Psoas muscle (tissue), 8 donors: Measurements from ENCODE around the gene CUBN. TPM values are rescaled to one million over a fixed set of nuclear protein-coding genes. Genes with fewer than 3 reads are reported as not detected.

Experiments used
- ATAC-seq, 4 donors: fragments of 200-7000 bp; cut with Tn5 transposase; one replicate each; pipeline ENCODE4 v1.9.1; 2020; ENCODE audit warnings: moderate library complexity in 3 of 4, mild to moderate bottlenecking in 2 of 4
- DNase-seq, 2 donors: peaks; one replicate each; pipeline ENCODE4 v3.0.0-alpha.2; 2020
- H3K27ac ChIP-seq: fragments of 200-600 bp; one replicate; pipeline ENCODE4 v1.8.0; 2022
- H3K27me3 ChIP-seq, 3 donors: fragments of 200-600 bp in 1 of 3; one replicate each; pipeline versions ENCODE4 v1.6.1 to v1.8.0; 2013 to 2022; ENCODE audit warnings: low read length in 2 of 3, mild to moderate bottlenecking in 2 of 3, moderate library complexity in 1 of 3; ENCODE audit not compliant: insufficient read depth in 3 of 3
- H3K36me3 ChIP-seq, 2 donors: fragments of 200-600 bp in 1 of 2; one replicate each; pipeline versions ENCODE4 v1.6.1 to v1.8.0; 2013 to 2022; ENCODE audit warnings: low read depth in 1 of 2, mild to moderate bottlenecking in 1 of 2, moderate library complexity in 1 of 2; ENCODE audit not compliant: insufficient read depth in 1 of 2
- H3K4me1 ChIP-seq: fragments of 200-600 bp; one replicate; pipeline ENCODE4 v1.8.0; 2022
- H3K4me3 ChIP-seq: fragments of 200-600 bp; one replicate; pipeline ENCODE4 v1.8.0; 2022; ENCODE audit warnings: mild to moderate bottlenecking
- H3K9me3 ChIP-seq: fragments of 200-600 bp; one replicate; pipeline ENCODE4 v1.8.0; 2022
- WGBS, 3 donors: extraction: QIAGEN DNeasy Blood & Tissue Kit; methylation state at CpG; one replicate each; pipeline versions ENCODE4 v1.1.6 to v1.1.7; 2013; 5-methylcytosine and 5-hydroxymethylcytosine counted together
- intact Hi-C, 2 donors: fragments of 100-400 bp; cut with DNase I; formaldehyde crosslinking; loops; one replicate each; pipeline versions ENCODE4 v1.11.0 to v1.14.2; 2022
- polyA plus RNA-seq, 3 donors: library from polyadenylated mRNA; stranded (reverse); fragments of 200-250 nt; gene quantifications; one replicate each; pipeline ENCODE4 v1.2.3, GENCODE V29; 2013
- total RNA-seq, 4 donors: library from RNA; stranded (reverse); fragmentation: NEBNext Ultra II Directional in 2 of 4; extraction: Animal tissue kit (Norgen Biotek cat#: 25700) in 2 of 4; gene quantifications; one replicate each; pipeline versions ENCODE4 v1.2.1 to v1.2.4, GENCODE V29; 2021 to 2023
- TF ChIP-seq, protein P1 (sequence below): fragments of 200-600 bp; IDR thresholded peaks from one replicate; pipeline ENCODE4 v1.8.0; 2022; ENCODE audit warnings: antibody characterized with exemption
- donor health status: healthy with polysubstance abuse.
- donor health status: DM: no; HTN: no; CAD: no; lungs with moderate emphysema.
- donor health status: Bipolar disorder and iron deficiency.
- donor health status: healthy.
- donor health status: DM: yes; HTN: yes; CAD: no.
- donor health status: DM: no; HTN: no; CAD: no.
- donor health status: DM: no; HTN: no; CAD: no.
- donor health status: DM: yes; HTN: yes; CAD: no.

The CUBN gene
- total and polyA plus RNA-seq, 7 donors: 0.07 to 1.1 (median 0.22) TPM

DNA sequence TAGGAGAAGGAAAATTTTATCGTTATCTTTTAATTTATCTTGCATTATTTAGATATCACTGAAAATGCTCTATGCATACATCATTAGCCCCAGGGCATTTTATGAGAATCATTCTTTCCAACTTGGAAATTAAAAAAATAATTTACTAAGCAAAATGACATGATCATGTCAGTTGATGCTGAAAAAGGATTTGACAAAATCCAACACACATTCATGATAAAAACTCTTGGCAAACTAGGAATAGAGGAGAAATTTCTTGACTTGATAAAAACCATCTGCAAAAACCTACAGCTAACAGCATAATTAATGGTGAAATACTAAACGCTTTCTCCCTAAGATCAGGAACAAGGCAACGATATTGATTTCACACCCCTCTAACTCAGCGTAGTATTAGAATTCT, 272.2 kb downstream of the CUBN start:
- Histone ChIP-seq H3K4me1 (no peaks in the 10 kb centered on the region), H3K27me3 (no peaks in the 10 kb centered on the region), H3K27ac (no peak overlapping the region), H3K9me3 (peaks cover 4% of the 10 kb centered on the region), H3K4me3 (no peak overlapping the region), H3K36me3 (no peaks in the 10 kb centered on the region)
- ATAC-seq (no peak), DNase-seq (no peak)
- WGBS, 3 donors: 59 to 61% (median 59%) methylated on average over 4 of the region's 4 CpGs
- intact Hi-C loops: no loop called here
- TF ChIP-seq, protein P1, sequence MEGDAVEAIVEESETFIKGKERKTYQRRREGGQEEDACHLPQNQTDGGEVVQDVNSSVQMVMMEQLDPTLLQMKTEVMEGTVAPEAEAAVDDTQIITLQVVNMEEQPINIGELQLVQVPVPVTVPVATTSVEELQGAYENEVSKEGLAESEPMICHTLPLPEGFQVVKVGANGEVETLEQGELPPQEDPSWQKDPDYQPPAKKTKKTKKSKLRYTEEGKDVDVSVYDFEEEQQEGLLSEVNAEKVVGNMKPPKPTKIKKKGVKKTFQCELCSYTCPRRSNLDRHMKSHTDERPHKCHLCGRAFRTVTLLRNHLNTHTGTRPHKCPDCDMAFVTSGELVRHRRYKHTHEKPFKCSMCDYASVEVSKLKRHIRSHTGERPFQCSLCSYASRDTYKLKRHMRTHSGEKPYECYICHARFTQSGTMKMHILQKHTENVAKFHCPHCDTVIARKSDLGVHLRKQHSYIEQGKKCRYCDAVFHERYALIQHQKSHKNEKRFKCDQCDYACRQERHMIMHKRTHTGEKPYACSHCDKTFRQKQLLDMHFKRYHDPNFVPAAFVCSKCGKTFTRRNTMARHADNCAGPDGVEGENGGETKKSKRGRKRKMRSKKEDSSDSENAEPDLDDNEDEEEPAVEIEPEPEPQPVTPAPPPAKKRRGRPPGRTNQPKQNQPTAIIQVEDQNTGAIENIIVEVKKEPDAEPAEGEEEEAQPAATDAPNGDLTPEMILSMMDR: no peak

DNA sequence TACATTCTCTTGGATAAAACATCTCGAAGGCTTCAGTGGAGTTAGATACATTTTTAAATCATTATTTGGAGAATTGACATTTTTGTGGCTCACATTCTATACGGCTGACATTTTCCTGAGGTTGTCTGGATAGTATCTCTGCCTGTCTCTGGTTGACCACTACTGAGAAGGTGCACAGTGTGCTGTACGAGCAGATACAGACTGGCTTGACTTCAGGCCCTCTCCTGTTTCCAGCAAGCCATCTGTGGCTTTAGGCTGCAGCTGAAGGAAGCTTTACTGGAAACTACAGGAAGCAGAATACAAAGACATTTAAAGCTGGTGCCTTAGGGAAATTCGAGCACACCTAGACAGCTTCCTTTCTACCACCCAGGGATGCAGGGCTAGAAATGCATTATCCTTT, 273.0 kb downstream of the CUBN start:
- H3K9me3 ChIP-seq: peaks cover 4% of the 10 kb centered on the region
- no peak overlapping the region for H3K4me3 ChIP-seq
- H3K36me3 ChIP-seq: no peaks in the 10 kb centered on the region
- 42 to 58% (median 43%) methylated on average over 4 of the region's 4 CpGs for WGBS, 3 donors
- no peaks in the 10 kb centered on the region for H3K4me1 ChIP-seq
- intact Hi-C loops: no loop called here
- DNase-seq (no peak), ATAC-seq (no peak)
- no peaks in the 10 kb centered on the region for H3K27me3 ChIP-seq
- TF ChIP-seq, protein P1: no peak
- H3K27ac ChIP-seq: no peak overlapping the region

DNA sequence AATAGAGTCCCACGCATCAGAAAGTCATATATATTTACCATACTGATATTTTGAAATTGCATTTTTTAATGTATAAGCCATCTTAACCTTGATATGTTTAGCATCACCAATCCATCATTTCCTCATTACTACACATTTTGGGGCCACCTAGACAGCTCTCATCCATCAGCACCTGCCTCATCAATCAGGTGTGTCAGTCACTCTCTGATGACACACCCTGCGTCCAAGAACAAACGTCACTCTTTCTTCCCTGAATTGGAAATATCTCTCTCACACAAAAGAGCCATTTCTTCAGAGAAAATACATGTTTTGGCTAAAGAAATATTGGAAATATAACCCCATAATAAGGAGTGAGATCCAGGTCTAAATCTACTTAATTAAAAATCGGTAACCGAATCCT, 273.5 kb downstream of the CUBN start:
- 79 to 80% (median 80%) methylated on average over 5 of the region's 5 CpGs for WGBS, 3 donors
- no peak for ATAC-seq
- H3K9me3 ChIP-seq: peaks cover 4% of the 10 kb centered on the region
- H3K27ac ChIP-seq: no peak overlapping the region
- no peak overlapping the region for H3K4me3 ChIP-seq
- no peaks in the 10 kb centered on the region for H3K4me1 ChIP-seq
- H3K27me3 ChIP-seq: no peaks in the 10 kb centered on the region
- TF ChIP-seq, protein P1: no peak
- intact Hi-C loops: no loop called here
- no peak for DNase-seq
- no peaks in the 10 kb centered on the region for H3K36me3 ChIP-seq

- H3K4me1 ChIP-seq: no peaks in the 10 kb centered on the region
- no peaks in the 10 kb centered on the region for H3K27me3 ChIP-seq
- intact Hi-C loops: no loop called here
- DNase-seq (no peak), ATAC-seq (no peak)
- no peaks in the 10 kb centered on the region for H3K9me3 ChIP-seq
- no peak overlapping the region for H3K4me3 ChIP-seq
- H3K27ac ChIP-seq: no peak overlapping the region
- no peaks in the 10 kb centered on the region for H3K36me3 ChIP-seq
- TF ChIP-seq, protein P1: no peak
Observed at GRCh38 chr10:16854623-16855022, 275.0 kb downstream of the CUBN start.

DNA sequence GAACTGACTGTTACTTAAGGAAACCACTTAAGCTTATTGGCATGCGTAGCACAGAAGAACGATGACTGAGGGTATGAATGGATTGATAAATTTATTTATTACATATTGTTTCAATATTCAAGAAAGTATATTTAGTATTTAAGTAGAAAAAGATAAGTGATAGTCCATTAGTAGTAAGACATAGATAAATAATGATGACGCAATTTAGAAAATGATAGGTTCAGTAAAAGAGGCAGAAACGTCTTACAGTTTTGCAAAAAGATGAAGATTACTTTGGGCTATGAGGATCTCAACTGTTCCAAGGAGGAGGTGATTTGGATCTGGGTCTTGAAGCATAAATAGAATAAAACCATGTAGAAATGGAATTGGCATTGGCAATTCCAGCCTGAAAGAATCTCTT, 275.8 kb downstream of the CUBN start:
- no peak overlapping the region for H3K4me3 ChIP-seq
- no peak overlapping the region for H3K27ac ChIP-seq
- no peaks in the 10 kb centered on the region for H3K36me3 ChIP-seq
- DNase-seq (no peak), ATAC-seq (no peak)
- H3K27me3 ChIP-seq: no peaks in the 10 kb centered on the region
- intact Hi-C loops: no loop called here
- TF ChIP-seq, protein P1: no peak
- no peaks in the 10 kb centered on the region for H3K9me3 ChIP-seq
- no peaks in the 10 kb centered on the region for H3K4me1 ChIP-seq
- 92 to 93% (median 93%) methylated on average over 4 of the region's 4 CpGs for WGBS, 3 donors
